Raji (cell line): ENCODE measurements around the gene NHLRC4.
A peak's percentile ranks its signal among the peaks of the same experiment; 100 is the strongest.

ENCODE experiments used
- POLR2A ChIP-seq: IDR thresholded peaks from 2 replicates; pipeline ENCODE4 v1.6.1; 2011; ENCODE audit warnings: low read depth, low read length, control low read depth; ENCODE audit not compliant: insufficient read depth

The NHLRC4 gene

DNA sequence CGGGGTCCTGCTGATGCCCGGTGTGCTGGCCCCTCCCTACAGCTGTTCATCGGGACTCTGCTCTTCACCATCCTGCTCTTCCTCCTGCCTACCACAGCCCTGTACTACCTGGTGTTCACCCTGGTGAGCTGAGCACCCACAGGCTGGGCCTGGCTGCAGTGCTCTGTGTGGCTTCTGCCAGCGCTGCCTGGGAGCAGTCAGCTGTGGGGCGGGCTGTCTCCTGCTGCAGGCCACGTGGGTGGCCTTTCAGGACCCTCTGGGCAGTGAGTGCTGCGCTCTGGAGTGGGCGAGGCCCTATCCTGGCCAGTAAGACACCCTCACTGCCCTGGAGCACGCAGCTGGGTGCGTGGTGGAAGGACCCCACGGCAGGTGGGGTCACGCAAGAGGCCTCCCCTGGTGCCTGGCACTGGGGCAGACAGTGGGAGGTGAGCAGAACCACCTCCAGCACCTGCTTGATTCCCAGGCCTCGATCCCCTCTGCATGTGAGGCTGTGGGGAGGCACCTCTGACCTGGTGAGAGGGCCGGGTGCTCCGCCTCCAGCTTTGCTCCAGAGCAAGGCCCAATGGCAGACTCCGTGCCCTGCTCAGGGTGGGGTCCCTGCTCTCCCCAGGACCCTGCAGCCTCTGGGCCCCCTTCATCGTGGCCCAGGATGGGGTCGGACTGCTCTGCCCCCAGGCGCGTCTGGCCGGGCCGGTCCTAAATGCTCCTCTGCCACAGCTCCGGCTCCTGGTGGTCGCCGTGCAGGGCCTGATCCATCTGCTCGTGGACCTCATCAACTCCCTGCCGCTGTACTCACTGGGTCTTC lies 13.5 kb downstream of the NHLRC4 start:
- TF ChIP-seq POLR2A, result no peak

DNA sequence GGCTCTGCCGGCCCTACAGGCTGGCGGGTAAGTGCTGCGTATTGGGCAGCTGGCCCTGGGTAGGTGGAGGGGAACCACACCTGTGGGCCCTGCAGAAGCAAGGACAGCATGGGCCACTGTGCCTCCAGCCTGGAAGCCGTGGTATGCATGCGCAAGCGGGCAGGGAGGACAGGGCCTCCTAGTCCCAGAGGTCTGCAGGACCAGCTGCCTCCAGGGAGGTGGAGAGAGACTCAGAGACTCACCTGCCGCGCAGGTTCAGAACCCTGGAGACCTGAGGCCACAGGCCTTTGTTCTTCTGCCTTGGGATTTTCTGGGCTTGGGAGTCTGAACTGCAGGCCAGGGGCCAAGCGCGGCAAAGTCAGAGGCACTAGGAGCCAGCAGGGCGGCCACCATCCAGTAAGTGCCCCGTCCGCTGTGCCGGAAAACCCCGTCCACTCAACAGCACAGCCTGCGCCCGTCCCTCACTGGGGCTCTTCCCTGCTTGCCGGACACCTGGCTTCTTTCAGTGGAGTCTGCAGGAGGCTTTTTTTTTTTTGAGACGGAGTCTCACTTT lies 14.2 kb downstream of the NHLRC4 start:
- TF ChIP-seq POLR2A, result no peak

DNA sequence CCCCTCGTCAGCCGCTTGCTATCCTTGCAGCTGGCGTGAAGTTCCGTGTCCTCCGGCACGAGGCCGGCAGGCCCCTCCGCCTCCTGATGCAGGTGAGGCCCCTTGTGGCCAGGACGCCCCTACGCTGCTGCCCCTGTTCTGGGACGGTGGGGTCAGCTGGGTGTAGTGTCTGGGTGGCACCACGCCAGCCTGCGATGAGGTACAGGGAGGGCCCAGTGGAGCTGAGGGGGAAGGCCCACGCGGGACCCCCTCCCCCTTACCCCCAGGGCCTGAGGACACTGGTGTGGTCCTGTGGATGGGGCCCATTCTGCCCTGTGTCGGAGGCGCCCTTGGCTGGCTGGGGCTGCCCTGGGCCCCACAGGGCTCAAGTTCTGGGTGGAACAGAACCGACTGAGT lies 15.4 kb downstream of the NHLRC4 start:
- no peak for TF ChIP-seq POLR2A

DNA sequence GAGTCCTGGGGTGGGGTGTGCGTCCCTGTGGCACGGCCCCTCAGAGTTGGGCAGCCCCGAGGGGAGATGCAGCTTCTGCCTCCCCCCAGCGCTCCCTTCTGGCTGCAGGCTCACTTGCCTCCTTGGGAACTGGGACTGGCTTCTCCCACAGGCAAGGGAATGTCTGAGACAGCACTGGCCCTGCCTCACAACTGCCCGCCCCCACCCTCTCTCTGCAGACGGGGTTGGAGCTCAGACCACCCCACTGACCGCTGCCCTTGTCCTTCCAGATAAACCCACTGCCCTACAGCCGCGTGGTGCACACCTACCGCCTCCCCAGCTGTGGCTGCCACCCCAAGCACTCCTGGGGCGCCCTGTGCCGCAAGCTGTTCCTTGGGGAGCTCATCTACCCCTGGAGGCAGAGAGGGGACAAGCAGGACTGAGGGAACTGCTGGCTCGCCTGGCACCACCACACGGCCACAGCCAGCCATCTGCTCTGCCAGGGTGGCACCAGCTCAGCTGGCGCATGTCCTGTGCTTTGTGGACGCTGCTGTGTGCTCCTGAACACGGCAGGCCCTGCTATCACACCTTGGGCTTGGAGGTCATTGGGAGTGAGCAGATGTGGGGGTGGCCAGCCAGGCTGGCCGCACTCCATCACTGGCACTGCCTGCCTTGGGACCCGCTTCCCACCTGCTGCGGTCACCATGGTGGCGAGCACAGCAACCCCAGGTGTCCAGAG lies 16.0 kb downstream of the NHLRC4 start:
- TF ChIP-seq POLR2A, result no peak

DNA sequence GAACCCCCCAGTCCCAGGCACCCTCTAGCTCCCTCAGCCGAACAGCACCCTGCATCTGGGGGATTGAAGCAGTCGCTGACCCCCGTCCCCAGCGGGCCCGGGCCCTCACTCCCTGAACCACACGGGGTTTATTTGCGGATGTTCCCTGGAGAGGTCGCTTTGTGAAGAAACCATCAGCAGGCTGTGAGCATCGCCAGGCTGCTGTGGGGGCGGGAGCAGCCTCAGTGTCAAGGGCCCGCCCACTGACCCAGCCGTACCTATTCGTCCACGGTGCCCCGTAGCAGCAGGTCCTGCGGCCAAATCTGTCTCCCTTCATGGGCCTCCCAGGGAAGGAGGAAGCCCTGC lies 16.6 kb downstream of the NHLRC4 start:
- no peak for TF ChIP-seq POLR2A

DNA sequence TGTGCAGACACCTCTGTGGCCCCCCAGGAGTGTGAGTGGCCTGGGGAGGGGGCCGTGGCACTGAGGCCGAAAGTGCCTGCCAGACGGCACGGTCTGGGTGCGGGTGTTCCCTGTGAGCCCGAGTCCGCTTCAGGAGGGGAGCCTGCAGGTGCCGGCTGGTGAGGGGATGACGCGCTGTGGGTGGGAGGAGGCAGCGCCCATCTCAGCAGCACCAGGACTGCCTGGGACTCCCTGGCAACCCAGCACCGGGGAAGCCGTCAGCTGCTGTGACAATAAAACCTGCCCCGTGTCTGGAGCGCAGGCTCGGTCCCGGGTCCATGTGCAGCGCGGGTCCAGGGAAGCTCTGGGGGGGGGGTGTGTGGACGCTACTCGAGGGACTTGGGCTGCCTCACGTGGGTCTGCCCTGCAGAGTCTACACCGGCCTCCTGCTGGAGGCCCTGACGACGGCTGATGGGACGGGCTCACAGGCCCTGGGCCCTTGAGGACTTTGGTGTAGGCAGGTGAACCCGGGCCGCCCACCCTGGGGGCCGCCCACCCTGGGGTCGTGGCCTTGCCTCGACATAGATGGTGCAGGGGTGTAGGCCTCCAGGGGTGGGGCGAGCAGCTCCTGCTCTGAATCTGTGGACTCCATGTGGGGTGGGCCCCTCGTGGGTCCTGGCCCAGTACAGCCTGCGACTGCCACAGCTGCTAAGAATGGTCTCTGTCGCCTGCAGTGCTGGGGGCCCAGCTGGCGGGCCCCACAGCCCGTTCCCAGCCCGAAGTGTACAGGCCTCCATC lies 17.2 kb downstream of the NHLRC4 start:
- TF ChIP-seq POLR2A, result no peak

DNA sequence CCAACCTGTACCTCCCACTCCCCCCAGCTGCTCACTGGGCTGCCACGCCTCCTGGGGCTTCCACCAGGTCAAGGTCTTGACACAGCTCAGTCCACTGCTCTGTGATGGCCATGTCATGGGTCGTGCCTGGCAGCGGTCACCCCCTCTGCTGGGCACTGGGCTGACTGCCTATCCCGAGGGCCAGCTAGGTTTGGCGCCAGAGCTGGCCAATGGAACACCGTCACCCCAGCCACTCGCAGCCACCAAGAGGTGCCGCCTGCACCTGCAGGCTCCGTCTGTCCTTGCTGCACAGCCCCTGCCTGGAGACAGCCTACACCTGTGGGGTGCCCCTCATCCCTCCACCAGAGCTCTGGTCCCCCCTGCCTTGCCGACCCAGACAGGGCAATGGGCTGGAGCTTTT lies 18.5 kb downstream of the NHLRC4 start:
- TF ChIP-seq POLR2A, result peak; percentile 30; the same call in 1 of the 2 replicates

DNA sequence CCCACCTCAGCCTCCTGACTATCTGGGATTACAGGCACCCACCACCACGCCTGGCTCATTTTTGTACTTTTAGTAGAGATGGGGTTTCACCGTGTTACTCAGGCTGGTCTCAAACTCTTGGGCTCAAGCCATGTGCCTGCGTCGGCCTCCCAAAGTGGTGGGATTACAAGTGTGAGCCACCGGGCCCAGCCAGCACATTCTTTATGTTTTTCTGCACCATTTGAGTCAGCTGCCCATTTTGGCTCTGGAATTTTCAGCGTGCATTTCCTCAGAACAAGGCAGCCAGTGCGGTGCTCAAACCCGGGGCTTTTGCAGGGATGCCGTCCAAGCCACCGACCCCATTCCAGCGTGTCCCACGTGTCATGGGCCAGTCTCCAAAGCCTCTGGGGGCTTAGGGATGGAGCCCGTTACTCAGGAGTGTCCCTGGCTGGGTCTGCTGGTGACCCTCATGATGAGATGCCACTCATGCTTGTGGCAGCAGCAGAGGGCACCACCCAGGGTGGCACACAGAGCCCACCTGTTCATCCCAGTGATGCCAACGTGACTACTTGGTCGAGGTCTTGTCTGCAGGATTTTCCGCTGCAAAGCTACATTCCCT lies 19.3 kb downstream of the NHLRC4 start:
- no peak for TF ChIP-seq POLR2A

DNA sequence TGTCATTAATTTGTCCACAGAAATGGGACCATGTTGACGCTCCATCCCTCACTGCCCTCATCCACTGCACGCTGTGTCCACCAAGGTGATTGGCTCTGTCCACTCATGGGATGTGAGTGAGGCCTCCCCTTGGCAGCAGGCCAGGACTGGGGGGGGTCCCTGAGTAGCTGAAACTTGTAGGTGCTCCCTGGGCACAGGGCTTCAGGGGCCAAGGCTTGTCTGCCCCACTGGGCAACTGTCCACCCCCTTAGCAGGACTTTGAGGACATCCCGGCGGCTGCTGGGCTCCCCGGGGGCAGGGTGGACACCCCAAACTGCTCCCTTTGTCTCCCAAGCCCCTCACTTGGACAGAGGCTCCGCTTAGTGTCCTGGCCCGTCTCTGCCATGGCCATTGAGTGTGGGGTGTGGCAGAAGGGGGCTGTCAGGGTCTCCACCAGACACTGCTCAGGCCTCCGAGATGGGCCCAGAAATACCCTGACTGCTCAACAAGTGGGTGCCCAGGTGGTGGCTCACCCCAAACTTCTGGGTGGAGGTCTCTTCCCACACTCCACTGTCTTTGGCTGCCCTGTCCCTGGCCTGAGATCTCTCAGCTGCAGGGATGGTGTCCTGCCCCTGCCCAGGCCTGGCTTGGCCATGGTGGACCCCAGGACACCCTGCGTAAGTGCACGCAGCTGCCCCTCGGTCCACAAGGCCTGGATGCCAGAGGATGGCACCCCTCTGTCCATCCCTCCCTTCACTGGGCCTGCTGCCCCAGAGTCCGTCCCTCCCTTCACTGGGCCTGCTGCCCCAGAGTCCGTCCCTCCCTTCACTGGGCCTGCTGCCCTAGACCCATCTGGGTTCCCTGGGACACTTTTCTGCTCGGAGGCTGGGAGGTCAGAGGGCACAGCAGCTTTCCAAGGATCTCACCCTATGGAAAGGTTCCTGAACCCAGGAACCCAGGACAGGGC lies 20.1 kb downstream of the NHLRC4 start:
- TF ChIP-seq POLR2A, result peak; percentile 68

DNA sequence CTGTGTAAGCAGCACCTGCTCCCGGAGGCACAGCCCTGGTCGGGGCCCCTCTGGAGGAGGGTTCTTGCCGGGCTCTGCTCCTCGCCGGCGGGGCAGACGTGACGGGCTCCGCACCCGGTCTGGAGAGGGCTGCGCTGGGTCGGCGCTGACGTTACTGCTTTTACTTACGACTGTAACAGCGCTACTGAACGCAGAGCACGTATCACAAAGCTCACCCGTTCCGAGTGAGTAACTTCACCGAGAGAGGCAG lies 21.8 kb downstream of the NHLRC4 start:
- TF ChIP-seq POLR2A, result no peak

DNA sequence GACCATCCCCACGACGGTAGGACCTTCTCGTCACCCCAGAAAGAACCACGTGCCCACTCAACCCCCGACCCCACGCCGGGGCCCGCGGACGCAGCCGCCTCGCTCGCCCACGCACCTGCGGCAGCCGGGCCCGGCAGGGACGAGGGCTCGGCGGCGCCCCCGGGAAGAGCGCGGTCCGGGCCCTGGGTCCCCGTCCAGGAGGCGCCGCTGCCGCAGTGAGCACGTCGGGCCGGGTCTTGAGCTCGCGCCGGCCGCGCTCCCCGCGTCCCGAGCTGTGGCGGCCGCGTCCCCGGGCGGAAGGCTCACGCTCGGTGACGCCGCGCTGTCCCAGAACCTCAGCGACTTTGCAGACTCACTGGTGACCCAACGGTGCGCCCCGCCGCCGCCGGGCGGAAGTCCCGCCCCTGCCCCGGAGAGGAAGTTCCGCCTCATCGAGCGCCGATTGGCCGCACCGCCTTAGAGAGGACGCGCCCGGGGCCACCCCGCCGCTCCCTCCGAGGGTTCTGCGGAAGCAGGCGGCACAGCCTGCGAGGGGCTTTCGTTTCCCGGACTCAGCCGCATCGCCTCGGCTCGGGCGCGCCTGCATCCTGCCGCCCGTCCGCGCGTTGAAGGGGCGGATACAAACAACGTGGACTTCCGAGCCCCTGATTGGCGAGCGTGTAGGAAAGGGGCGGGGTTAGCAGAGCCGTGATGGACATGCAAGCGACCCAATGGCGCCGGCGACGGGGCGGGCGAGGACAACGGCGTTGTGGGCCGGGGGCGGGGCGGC lies 22.3 kb downstream of the NHLRC4 start:
- peak; percentile 87 for TF ChIP-seq POLR2A

DNA sequence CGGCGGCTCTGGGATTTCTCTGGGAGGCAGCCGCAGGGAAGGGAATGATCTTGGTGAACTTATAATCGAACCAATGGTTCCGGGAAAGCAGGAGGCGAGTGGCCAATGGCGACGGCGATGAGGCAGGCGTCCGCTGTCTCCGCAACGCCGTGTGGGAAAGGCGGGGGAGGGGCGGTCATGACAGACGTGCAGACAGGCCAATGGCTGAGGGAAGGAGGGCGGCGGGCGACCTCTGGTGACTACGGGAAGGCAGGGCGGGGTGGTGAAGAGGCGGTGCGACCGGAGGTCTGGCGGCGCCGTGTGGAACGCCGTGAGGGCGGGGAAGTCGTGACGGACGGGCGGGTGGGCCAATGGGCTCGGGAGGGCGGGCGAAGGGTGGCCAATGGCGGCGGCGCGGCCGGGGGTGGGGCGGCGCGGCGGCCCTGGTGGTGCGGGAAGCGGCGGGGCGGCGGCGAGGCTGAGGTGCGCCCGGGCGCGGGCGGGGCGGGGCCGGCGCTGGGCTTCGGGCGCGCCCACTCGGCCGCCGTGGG lies 22.9 kb downstream of the NHLRC4 start, which contains the start of gene RAB40C:
Gene RAB40C, plus strand, starts transcription at position 409 of the 530 bp plus-strand sequence. CDS start 226 bp downstream, outside the sequence.
- TF ChIP-seq POLR2A, result no peak; the same call in 1 of the 2 replicates

DNA sequence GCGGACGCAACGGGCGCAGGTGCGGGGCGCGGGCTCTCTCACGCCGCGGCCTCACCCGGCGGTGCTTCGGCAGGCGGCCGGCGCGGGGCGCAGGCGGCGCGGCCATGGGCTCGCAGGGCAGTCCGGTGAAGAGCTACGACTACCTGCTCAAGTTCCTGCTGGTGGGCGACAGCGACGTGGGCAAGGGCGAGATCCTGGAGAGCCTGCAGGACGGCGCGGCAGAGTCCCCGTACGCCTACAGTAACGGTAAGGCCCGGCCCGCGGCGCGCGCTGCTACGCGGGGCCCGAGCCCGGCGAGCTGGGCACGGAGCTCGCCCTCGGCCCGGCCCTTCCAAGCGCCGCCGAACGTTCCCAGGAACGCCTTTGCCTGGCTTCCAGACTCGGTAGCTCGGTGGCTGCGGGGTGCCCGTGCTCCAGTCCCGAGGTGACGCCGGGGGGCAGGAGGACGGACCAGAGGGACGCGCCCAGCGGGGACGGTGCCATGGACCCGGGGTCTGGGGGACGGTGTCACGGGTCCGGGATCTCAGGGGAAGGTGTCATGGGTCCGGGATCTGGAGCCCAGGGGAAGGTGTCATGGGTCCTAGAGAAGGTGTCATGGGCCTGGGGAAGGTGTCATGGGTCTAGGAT lies 23.5 kb downstream of the NHLRC4 start:
- no peak; the same call in 1 of the 2 replicates for TF ChIP-seq POLR2A
